IPS DF 6.9 (cell line): ENCODE results near the gene CARNS1.
"Not testable (repeated sequence)": the region's sequence is repeated elsewhere in the genome, so short reads cannot be mapped to it uniquely, and the experiment has no call there.

Experiments
- DNase-seq: peaks from one replicate; pipeline ENCODE4 v3.0.0-alpha.2; 2013; ENCODE audit warnings: low read depth, low spot score
- H3K27ac ChIP-seq: one replicate; pipeline ENCODE4 v1.5.1; 2013; ENCODE audit warnings: low read length, control low read depth
- H3K27me3 ChIP-seq: 2 replicates; pipeline ENCODE4 v1.6.1; 2013; ENCODE audit warnings: mild to moderate bottlenecking, low read length; ENCODE audit not compliant: control insufficient read depth, insufficient read depth
- H3K36me3 ChIP-seq: 2 replicates; pipeline ENCODE4 v1.6.1; 2013; ENCODE audit warnings: low read length; ENCODE audit not compliant: control insufficient read depth, insufficient read depth
- H3K4me1 ChIP-seq: 2 replicates; pipeline ENCODE4 v1.6.1; 2013; ENCODE audit warnings: low read length; ENCODE audit not compliant: control insufficient read depth, insufficient read depth
- H3K4me3 ChIP-seq: 2 replicates; pipeline ENCODE4 v1.5.1; 2013; ENCODE audit warnings: mild to moderate bottlenecking, low read length
- H3K9me3 ChIP-seq: 2 replicates; pipeline ENCODE4 v1.6.1; 2013; ENCODE audit warnings: low read length, inconsistent platforms; ENCODE audit not compliant: control insufficient read depth, insufficient read depth
- WGBS: extraction: QIAGEN DNeasy Blood & Tissue Kit; methylation state at CpG from one replicate; pipeline ENCODE4 v1.1.7; 2013; ENCODE audit warnings: mixed read lengths, missing lambda C conversion rate; ENCODE audit not compliant: insufficient read length, insufficient coverage; 5-methylcytosine and 5-hydroxymethylcytosine counted together

Gene CARNS1

GRCh38 chr11:67463186-67463585 lies 47.7 kb downstream of the CARNS1 start:
- Histone ChIP-seq H3K4me1 (no peaks in the 10 kb centered on the region; the same call in 1 of the 2 replicates), H3K27me3 (no peaks in the 10 kb centered on the region), H3K9me3 (no peaks in the 10 kb centered on the region), H3K27ac (no peak overlapping the region), H3K36me3 (no peaks in the 10 kb centered on the region), H3K4me3 (no peak overlapping the region)
- no CpG with 5 or more reads among the region's 10 CpGs for WGBS
- DNase-seq, result no peak

- WGBS, result no CpG with 5 or more reads among the region's 20 CpGs
- no peaks in the 10 kb centered on the region for H3K36me3 ChIP-seq
- no peak overlapping the region for H3K4me3 ChIP-seq
- H3K27me3 ChIP-seq, result no peaks in the 10 kb centered on the region
- H3K4me1 ChIP-seq, result no peaks in the 10 kb centered on the region; the same call in 1 of the 2 replicates
- H3K27ac ChIP-seq, result no peak overlapping the region
- no peaks in the 10 kb centered on the region for H3K9me3 ChIP-seq
- DNase-seq, result no peak
Observed at GRCh38 chr11:67463680-67464410, 48.4 kb downstream of the CARNS1 start.

GRCh38 chr11:67464411-67465188 lies 49.1 kb downstream of the CARNS1 start:
- Histone ChIP-seq H3K4me1 (no peaks in the 10 kb centered on the region; the same call in 1 of the 2 replicates), H3K36me3 (no peaks in the 10 kb centered on the region), H3K9me3 (no peaks in the 10 kb centered on the region), H3K4me3 (peak overlapping the region; percentile 90), H3K27me3 (no peaks in the 10 kb centered on the region), H3K27ac (no peak overlapping the region)
- DNase-seq, result peak; percentile 47
- no CpG with 5 or more reads among the region's 56 CpGs for WGBS

GRCh38 chr11:67465189-67465510 lies 49.7 kb downstream of the CARNS1 start:
- no peak overlapping the region for H3K27ac ChIP-seq
- H3K4me1 ChIP-seq, result no peaks in the 10 kb centered on the region; the same call in 1 of the 2 replicates
- no peak for DNase-seq
- no peaks in the 10 kb centered on the region for H3K36me3 ChIP-seq
- H3K27me3 ChIP-seq, result no peaks in the 10 kb centered on the region
- no peaks in the 10 kb centered on the region for H3K9me3 ChIP-seq
- no CpG with 5 or more reads among the region's 3 CpGs for WGBS
- peak overlapping the region; percentile 90; the same call in 1 of the 2 replicates for H3K4me3 ChIP-seq

- WGBS, result no CpG with 5 or more reads among the region's 2 CpGs
- not testable (repeated sequence) for H3K4me1 ChIP-seq, H3K27ac ChIP-seq, H3K9me3 ChIP-seq, H3K27me3 ChIP-seq, H3K36me3 ChIP-seq, DNase-seq
- H3K4me3 ChIP-seq, result peak overlapping the region; percentile 90; the same call in 1 of the 2 replicates
Observed at GRCh38 chr11:67465530-67465929, 50.1 kb downstream of the CARNS1 start.

GRCh38 chr11:67466367-67466766 lies 50.9 kb downstream of the CARNS1 start:
- no peak overlapping the region for H3K4me3 ChIP-seq
- no peaks in the 10 kb centered on the region; the same call in 1 of the 2 replicates for H3K4me1 ChIP-seq
- no peaks in the 10 kb centered on the region for H3K9me3 ChIP-seq
- no peaks in the 10 kb centered on the region for H3K36me3 ChIP-seq
- DNase-seq, result no peak
- no peak overlapping the region for H3K27ac ChIP-seq
- no peaks in the 10 kb centered on the region for H3K27me3 ChIP-seq
- WGBS, result no CpG with 5 or more reads among the region's 5 CpGs

- WGBS, result no CpG with 5 or more reads among the region's 11 CpGs
- no peak overlapping the region for H3K4me3 ChIP-seq
Observed at GRCh38 chr11:67466962-67467771, 51.7 kb downstream of the CARNS1 start.

GRCh38 chr11:67468056-67468455 lies 52.6 kb downstream of the CARNS1 start:
- no peaks in the 10 kb centered on the region; the same call in 1 of the 2 replicates for H3K4me1 ChIP-seq
- DNase-seq, result no peak
- no peak overlapping the region for H3K27ac ChIP-seq
- peak overlapping the region; percentile 93; the same call in 1 of the 2 replicates for H3K4me3 ChIP-seq
- no peaks in the 10 kb centered on the region for H3K9me3 ChIP-seq
- H3K27me3 ChIP-seq, result no peaks in the 10 kb centered on the region
- H3K36me3 ChIP-seq, result no peaks in the 10 kb centered on the region
- no CpG with 5 or more reads among the region's 5 CpGs for WGBS

More at GRCh38 chr11:67466962-67467771, 51.7 kb downstream of the CARNS1 start:
- Histone ChIP-seq H3K36me3 (no peaks in the 10 kb centered on the region), H3K9me3 (no peaks in the 10 kb centered on the region), H3K27ac (no peak overlapping the region), H3K27me3 (no peaks in the 10 kb centered on the region), H3K4me1 (no peaks in the 10 kb centered on the region; the same call in 1 of the 2 replicates)
- no peak for DNase-seq

- H3K27ac ChIP-seq, result no peak overlapping the region
- H3K9me3 ChIP-seq, result no peaks in the 10 kb centered on the region
- DNase-seq, result no peak
- WGBS, result no CpG with 5 or more reads among the region's 6 CpGs
- H3K4me1 ChIP-seq, result no peaks in the 10 kb centered on the region; the same call in 1 of the 2 replicates
- no peaks in the 10 kb centered on the region for H3K36me3 ChIP-seq
- H3K4me3 ChIP-seq, result peak overlapping the region; percentile 93; the same call in 1 of the 2 replicates
- no peaks in the 10 kb centered on the region for H3K27me3 ChIP-seq
Observed at GRCh38 chr11:67468456-67468758, 52.9 kb downstream of the CARNS1 start.
